T-helper 1 cell treated with Interleukin-12 subunit alpha and Interleukin-12 subunit beta and Interleukin-4 antibody, amounts not matched to agents 30 ng/mL and 1 ng/mL, for 36 hours (primary cell): Measurements from ENCODE around the gene SUGCT. TPM values are rescaled to one million over a fixed set of nuclear protein-coding genes. Genes with fewer than 3 reads are reported as not detected.
"Not testable (repeated sequence)": the region's sequence is repeated elsewhere in the genome, so short reads cannot be mapped to it uniquely, and the experiment has no call there.

Experiments
- intact Hi-C: fragments of 100-400 bp; cut with micrococcal nuclease; formaldehyde crosslinking; loops from one replicate; pipeline ENCODE4 v1.15.1; 2024
- total RNA-seq: library from RNA; stranded (reverse); gene quantifications from 2 replicates; pipeline ENCODE4 v1.2.3, GENCODE V29; 2022

The SUGCT gene
- total RNA-seq, 1 donor from 2014 or later = not detected

DNA sequence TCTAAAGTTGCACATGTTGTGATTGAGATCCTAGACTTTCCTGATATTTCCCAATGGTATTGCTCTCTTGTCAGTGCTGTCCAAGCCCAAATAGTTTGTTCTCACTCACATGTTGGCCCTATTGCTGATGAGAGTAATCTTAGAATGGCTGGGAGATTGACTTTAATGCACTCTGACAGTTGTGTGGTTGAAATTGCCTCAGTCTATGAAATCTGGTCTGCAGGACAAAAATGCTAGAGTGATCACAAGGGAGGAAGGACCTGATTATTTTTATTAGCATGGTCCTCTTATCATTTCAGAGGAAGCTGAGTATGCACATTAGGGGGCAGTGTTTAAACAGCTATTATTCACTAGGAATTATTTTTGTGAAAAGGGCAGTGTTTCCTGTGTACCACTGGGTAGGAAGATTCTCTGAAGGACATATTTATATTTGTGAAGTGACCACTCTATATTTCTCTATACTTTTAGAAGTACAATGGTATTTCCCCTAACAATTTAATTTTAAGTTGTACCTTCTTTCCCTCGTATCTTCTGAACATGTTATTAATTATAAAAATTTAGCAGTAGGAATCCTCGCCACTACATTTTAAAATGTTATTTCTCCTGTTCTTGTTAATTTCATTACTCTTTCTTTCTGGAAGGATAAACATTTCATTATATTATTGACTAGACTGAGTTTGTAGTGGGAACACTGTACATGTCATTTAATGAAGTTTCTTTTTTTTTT lies 64.4 kb downstream of the SUGCT start:
- intact Hi-C loops = no loop called here

DNA sequence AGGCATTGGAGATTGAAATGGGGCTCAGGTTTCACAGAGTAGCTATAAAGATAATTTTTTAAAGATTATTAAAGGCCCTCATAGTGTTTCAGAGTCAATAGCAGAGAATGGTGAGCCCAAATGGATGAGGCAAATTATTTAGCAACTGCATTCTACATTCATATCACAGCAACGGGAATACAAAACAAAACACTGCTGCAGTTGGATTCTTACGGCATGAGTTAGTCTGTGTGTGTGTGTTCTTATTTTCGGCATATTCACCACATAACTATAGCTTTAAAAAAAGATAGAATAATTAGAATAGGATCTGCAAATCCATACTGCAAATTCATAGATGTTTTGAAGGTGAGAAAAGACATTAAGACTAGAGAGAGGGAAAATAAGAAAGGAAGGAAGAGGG lies 66.0 kb downstream of the SUGCT start:
- intact Hi-C loops = no loop called here

DNA sequence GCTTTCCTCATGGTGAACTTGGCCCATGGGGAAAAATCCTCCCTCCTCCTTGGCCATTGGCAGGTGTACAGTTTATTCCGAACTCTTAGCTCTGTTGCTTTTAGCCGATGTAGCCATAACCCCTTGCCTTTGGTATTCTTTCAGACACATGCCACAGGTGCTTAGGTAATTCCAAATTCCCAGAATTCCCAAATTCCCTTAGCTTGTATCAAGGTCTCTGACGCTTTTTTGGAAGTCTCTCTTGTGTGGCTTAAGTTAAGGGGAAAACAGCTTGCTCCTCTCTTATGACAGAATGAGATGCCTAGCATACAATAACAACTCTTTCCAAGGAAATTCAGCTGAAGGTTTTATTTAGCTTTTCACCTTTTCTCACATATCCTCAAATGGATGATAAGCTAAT lies 68.0 kb downstream of the SUGCT start:
- intact Hi-C loops = no loop called here

DNA sequence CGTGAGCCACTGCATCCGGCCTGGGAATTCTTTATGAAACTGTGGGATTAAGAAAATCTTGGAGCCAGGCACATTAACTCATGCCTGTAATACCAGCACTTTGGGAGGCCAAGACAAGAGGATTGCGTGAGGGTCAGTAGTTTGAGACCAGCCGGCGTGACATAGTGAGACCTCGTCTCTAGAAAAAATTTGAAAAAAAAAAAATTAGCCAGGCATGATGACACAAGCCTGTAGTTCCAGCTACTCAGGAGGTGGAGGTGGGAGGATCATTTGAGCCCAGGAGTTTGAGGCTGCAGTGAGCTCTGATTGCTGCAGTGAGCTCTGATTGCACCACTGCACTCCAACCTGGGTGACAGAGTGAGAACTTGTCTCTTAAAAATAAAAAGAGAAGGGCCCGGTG lies 69.8 kb downstream of the SUGCT start:
- intact Hi-C loops = no loop called here

DNA sequence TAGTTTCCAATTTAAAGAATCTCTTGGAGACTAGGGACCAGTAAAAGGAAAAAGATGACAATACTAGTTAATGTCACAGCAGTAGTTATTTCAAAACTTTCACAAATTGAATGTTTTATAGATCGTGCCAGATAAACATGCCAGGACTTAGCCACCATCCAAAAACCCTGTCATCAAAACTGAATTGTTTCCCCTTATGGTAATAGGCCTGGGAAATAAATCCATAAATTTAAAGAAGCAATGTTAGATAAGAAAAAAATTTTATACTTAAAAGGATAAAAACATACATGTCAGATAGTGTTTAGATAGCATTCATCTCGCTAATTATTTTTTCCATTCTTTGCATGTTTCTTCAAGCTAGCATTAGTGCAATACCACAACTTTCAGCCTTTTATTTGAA lies 71.2 kb downstream of the SUGCT start:
- intact Hi-C loops = no loop called here

DNA sequence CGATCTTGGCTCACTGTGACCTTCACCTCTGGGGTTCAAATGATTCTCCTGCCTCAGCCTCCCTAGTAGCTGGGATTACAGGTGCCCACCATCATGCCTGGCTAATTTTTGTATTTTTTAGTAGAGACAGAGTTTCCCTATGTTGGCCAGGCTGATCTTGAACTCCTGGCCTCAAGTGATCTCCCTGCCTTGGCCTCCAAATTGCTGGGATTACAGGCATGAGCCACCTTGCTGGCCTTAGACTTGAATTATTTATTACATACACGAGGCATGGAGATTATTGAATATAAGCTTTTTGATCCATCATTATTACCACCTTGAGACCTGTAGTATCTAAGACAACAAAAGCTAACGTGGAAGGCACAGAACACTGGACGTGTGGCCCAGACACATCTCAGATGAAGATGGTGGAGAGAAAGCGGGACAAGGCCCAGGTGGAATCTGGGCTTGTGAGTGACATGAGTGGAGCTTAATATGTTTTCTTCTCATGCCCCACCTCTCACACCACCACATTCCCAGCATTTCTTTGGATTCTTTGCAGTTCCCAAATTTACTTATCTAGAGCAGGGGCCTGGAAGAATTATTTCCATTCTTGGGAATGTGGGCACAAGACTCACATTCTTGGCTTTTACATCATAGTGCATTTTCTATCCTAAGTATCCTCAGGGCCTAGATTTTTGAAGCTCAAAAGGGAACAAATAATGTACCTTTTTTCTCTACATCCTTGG lies 76.6 kb downstream of the SUGCT start:
- intact Hi-C loops = no loop called here

DNA sequence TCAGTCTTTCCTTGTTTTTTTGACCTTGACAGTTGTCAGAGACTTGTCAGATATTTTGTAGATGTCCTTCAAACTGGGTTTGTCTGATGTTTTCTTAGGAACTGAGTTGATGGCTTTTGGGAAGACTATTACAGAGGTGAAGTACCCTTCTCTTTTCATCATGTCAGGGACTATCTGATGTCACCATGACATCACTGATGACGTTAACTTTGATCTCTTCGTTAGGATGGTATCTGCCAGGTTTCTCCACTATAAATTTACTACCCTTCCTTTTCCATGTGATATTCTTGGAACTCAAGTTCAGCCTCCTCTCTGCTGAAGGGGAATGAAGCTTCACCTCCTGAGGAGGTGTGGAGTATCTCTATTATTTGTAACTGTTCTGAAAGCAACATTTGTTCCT lies 78.5 kb downstream of the SUGCT start:
- intact Hi-C loops = no loop called here

DNA sequence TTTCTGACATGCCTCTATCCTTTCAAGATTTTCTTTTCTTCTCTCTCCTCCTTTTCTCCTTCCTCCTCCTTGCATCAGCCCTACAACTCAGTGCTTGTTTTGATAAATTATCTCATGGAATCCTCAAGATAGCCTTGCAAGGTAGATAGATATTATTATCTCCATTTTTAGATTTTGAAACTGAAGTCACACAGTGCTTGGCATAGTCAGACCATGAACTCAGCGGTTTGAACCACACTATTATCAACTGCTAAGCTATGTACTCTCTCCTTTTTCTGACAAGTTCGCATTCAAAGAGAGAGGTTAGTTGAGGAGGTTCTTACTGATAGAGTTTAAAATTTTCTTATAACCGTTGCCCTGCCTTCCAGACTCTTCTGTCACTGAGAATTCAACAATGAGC lies 79.1 kb downstream of the SUGCT start:
- intact Hi-C loops = no loop called here

DNA sequence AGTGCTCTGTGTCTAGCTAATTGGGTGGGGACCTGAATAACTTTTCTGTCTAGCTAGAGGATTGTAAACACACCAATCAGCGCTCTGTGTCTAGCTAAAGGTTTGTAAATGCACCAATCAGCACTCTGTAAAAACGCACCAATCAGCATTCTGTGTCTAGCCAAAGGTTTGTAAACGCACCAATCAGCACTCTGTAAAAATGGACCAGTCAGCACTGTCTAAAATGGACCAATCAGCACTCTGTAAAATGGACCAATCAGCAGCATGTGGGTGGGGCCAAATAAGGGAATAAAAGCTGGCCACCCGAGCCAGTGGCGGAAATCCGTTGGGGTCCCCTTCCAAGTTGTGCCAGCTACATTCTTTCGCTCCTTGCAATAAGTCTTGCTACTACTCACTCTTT lies 83.8 kb downstream of the SUGCT start:
- intact Hi-C loops = not testable (repeated sequence)

DNA sequence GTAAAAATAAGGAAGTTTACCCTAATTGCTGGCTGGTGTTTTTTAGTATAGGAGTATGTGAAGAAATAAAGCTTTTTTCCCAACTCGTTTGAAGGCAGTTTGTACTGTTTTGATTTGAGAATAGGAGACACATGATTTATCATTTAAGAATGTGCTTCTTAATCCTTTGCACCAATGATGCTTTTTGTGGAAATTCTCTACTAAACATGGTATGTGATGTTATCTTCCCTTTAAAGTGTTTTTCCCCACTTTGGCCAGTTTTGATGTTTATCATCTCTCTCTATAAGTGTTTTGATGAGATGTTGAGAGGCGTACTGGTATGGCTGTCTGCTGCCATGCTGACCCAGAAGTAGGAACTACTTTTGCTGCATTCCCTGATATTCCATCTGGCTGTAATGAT lies 85.1 kb downstream of the SUGCT start:
- intact Hi-C loops = no loop called here

DNA sequence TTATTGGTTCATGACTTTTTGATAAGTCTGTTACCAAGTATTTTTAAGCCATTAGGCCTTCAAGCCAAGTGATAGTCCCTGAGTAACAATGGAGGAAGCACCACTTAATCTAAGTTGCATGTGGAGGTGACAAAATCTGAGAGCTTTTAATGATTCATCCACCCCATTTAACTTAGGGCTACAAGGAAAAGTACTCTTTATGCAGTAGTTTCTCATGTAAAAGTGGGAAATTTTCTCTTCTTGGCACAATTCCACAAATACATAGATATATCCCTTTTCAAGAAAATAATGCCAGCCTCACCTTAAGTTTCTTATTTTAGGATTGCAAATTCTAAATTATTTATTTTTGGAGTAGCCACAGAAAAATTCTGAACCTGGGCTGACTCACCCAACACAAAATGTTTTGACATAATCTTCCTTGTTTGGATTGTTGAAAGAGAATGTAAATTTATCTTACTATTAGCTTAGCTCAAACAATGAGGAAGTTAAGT lies 85.7 kb downstream of the SUGCT start:
- intact Hi-C loops = no loop called here

DNA sequence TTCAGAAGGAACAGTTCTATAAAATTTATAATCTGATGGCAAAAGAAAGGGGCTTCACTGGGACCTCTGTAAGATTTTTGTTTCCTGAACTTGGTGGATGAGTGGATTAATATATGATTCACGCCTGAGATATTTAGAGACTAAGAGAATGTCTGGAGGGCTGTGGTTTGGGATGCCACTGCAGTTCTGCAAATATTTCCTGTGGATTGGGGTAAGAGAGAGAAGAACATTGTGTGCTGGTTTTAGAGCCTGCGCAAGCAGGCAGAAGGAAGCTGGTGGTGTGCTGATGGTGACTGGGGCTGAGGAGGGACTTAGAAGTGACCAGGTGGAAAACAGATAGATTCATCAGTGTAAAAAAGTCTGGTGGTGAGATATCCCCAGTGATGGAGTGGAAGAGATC lies 87.0 kb downstream of the SUGCT start:
- intact Hi-C loops = no loop called here

DNA sequence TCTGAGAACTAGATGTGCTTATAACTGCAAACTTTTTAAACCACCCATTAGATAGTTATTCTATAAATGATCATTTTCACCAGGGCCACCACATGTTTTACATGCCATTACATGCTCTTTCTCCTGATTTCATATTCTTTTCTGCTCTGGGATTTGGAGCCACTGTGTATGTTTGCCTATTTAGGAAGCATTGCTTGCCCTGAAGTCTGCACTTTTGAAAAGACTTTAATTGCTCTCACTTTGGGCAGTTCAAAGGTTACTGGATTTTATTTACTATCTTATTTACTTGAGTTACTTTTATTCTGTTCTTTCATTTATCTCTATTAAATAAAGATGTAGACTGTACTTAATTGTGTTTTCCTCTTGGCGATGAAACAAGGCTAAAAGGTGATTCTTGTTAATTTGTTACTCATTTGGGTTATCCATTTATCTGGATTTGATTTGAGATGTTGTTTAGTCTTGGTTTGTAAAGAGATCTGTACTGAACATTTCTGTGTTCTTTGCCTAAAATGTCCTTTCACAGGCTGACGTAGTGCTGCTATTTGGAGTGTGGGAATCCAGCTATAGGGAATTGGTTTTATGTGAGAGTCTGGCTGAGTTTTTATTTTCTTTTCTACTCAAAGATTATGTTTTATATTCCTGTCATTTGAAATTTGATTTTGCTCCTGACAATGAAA lies 88.8 kb downstream of the SUGCT start:
- intact Hi-C loops = no loop called here

DNA sequence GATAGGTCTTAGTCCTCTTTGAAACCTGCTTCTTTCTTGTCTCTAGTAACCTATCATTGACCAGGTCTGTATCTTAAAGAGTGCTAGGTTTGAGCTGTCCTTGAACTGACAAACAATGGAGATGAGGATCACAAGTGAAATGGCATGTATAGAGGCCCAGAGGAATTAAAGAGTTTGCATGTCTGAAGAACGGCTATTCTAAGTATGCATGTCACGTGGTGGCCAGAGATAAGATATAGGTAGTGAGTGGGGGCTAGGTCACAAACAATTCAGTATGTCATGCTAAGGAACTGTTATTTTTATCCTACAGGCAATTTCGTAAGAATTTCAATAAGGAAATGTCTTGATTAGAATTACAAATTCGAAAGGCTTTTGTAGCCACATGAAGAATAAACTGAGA lies 95.3 kb downstream of the SUGCT start:
- intact Hi-C loops = loop anchor here (5.0 kb wide), 1 partner anchor 1712 kb away; no protein-coding TSS in a partner anchor

DNA sequence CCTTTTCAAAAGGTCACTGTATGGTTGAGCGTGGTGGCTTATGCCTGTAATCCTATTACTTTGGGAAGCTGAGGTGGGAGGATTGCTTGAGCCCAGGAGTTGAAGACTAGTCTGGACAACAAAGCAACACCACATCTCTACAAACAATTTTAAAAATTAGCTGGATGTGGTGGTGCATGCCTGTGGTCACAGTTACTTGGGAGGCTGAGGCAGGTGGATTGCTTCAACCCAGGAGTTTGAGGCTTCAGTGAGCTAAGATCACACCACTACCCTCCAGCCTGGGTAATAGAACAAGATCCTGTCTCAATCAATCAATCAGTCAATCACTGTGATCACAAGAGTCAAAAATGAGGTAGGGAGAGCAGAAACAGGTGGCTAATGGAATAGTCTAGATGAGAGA lies 97.0 kb downstream of the SUGCT start:
- intact Hi-C loops = loop anchor here (1.0 to 5.0 kb wide), 3 partner anchors 373 to 1711 kb away; no protein-coding TSS in a partner anchor

DNA sequence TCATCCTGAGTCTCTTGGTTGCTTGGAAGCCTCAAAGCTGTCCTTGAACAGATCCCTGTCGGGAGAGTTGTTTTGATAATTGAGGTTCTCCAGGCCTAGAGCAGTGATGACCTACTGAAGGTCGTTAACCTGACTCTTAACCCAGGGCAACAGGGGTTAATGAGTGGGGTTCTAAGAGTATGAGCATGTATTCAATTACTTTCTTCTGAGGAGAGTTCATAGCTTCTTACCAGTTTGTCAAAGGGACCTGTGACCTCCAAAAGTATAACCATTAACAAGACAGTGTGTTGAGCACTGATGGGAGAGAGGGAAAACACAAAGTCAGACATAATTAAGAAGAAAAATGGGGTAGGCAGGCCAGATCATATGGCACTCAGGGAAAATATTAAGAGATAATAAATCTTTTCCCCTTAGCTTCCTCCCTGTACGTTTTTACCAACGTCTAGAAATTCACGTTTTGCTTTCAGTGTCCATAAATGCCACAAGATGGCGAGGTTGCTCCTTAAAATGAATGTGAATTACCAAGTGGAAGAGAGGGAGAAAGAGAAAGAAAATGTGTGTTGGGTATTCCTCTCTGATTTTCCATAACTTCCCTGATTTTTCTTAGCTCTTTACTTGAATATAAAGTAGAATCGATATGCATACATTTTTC lies 97.6 kb downstream of the SUGCT start:
- intact Hi-C loops = loop anchor here (1.0 to 5.0 kb wide), 3 partner anchors 372 to 1710 kb away; no protein-coding TSS in a partner anchor

DNA sequence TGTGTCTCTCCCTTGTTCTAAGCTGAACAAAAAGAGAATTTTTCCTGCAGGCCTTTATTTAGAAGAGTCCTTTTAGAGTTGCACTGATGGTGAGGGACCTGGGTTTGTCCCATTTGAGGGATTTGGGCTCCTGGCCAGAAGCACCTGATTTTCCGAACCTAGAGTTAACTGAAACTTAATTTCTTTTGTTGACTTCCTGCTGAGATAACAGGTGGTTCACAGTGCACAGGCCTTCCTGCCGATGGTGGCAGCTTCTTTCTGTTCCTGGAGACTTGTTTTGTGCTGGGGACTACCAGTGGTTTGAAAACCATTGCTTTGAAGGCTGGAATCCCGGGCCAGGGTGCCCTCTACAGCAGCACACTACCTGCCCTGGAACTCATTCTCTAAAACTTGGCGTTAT lies 99.2 kb downstream of the SUGCT start:
- intact Hi-C loops = loop anchor here (5.0 kb wide), 1 partner anchor 1708 kb away; no protein-coding TSS in a partner anchor

DNA sequence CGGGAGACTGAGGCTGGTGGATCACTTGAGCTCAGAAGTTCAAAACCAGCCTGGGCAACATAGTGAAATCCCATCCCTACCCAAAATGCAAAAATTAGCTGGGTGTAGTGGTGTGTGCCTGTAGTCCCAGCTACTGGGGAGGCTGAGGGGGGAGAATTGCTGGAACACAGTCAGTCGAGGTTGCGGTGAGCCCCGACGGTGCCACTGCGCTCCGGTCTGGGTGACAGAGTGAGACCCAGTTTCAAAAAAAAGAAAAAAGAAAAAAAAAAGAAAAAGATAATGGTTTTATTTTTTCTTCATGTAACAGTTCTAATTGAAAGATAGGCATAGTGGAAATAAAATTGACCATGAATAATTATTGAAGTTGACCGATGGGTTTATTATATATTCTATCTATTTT lies 99.9 kb downstream of the SUGCT start:
- intact Hi-C loops = loop anchor here (5.0 kb wide), 1 partner anchor 1708 kb away; no protein-coding TSS in a partner anchor

DNA sequence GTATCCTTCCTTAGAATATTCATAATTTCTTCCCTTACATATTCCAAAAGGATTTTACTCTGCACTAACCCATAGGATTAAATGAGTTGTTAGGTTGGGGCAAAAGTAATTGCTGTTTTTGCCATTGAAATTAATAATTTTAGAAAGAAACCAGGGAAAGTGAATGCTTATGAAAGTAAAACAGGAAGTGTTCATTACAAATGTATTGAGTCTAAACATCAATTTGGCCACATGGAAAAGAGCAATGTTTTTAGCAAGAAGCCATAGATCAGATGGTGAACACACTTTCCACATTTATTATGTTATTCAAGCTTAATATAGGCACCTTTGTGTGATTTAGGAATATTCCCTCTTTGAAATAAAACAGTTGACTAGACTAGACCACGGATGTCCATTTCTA lies 102.9 kb downstream of the SUGCT start:
- intact Hi-C loops = no loop called here

DNA sequence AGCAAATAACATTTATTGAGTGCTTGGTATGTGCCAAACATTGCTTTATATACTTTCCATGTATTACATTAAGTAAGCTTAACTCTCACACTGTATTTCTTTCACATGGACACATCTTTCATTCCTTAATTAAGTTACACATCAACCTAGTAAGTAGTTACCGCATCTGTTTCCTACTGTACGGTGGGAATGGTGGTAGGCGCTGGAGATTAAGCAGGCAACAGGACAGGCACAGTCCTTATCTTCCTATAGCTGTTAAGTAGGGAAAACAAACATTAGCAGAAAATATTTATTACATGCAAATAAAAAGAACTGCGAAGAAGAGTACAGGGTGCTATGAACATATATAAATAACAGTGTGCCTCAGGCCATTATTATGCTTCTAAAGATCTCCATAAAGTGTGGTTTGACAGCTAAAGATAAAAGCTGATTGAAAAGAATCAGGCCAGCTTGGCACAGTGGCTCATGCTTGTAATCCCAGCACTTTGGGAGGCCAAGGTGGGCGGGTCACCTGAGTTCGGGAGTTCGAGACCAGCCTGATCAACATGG lies 105.0 kb downstream of the SUGCT start:
- intact Hi-C loops = no loop called here

DNA sequence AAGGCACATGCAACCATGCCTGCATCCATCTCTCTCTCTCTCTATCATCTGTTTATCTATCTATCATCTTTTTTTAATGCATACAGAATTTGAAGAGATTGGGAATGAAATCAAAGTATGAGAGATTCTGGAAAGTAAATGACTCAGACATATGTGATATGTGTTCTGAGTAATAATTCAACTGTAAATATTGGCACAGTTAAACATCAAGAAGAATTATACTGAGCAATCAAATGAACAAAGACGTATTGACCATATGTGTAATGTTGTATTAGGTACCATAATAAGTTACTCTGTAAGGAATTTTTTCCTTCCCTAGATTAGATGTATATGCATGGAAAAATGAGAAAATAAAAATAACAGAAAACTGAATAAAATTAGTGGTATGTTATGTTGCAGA lies 108.3 kb downstream of the SUGCT start:
- intact Hi-C loops = no loop called here
